HEK293 (cell line): ENCODE results near the gene TAS1R3.

ENCODE experiments used
- CTCF ChIA-PET: fragments of 350-600 bp; formaldehyde crosslinking; extraction: SDS; loops from one replicate; lab custom pipeline; 2021; ENCODE audit warnings: antibody characterized with exemption; lab: Yijun Ruan, JAX
- POLR2A ChIA-PET: fragments of 300-600 bp; formaldehyde crosslinking; extraction: SDS; loops from one replicate; lab custom pipeline; 2020; ENCODE audit warnings: antibody characterized with exemption, inconsistent platforms; lab: Yijun Ruan, JAX
- H3K27ac ChIP-seq: fragments of 200-500 bp; sonication (Bioruptor generic); 2 replicates; pipeline ENCODE4 v1.5.1; 2014; ENCODE audit warnings: low read depth, low read length, control low read depth, inconsistent platforms; ENCODE audit errors: extremely low read depth
- H3K36me3 ChIP-seq, 2 experiments: fragments of 200-500 bp in 1 of 2; sonication (Bioruptor generic) in 1 of 2; 1 replicate in 1 of 2; 2 replicates in 1 of 2; pipeline ENCODE4 v1.5.1; 2014 to 2017; ENCODE audit warnings: inconsistent platforms in 2 of 2, low read length in 2 of 2; ENCODE audit not compliant: control insufficient read depth in 2 of 2, insufficient read depth in 1 of 2
- H3K4me1 ChIP-seq: fragments of 200-500 bp; sonication (Bioruptor generic); 2 replicates; pipeline ENCODE4 v1.5.1; 2014; ENCODE audit warnings: mild to moderate bottlenecking, low read length, inconsistent platforms; ENCODE audit not compliant: control insufficient read depth, insufficient read depth
- H3K4me3 ChIP-seq: 2 replicates; pipeline ENCODE4 v1.5.1; 2011; ENCODE audit warnings: low read depth, mild to moderate bottlenecking, control low read depth, low read length, moderate library complexity
- H3K9me3 ChIP-seq: fragments of 200-500 bp; sonication (Bioruptor generic); 2 replicates; pipeline ENCODE4 v1.5.1; 2014; ENCODE audit warnings: low read depth, low read length, inconsistent platforms; ENCODE audit not compliant: control insufficient read depth, insufficient read depth
- BCL11B ChIP-seq: fragments of 450-650 bp; formaldehyde crosslinking; IDR thresholded peaks from 2 replicates; pipeline ENCODE4 v1.5.1; 2016; ENCODE audit warnings: low read depth, missing biosample characterization, missing genetic modification characterization
- KLF1 ChIP-seq: fragments of 450-650 bp; formaldehyde crosslinking; IDR thresholded peaks from 2 replicates; pipeline ENCODE4 v1.5.1; 2016; ENCODE audit warnings: missing biosample characterization, missing genetic modification characterization
- KLF8 ChIP-seq: fragments of 450-650 bp; formaldehyde crosslinking; IDR thresholded peaks from 2 replicates; pipeline ENCODE4 v1.5.1; 2016; ENCODE audit warnings: missing biosample characterization, missing genetic modification characterization
- SP2 ChIP-seq: fragments of 450-650 bp; formaldehyde crosslinking; IDR thresholded peaks from 2 replicates; pipeline ENCODE4 v1.5.1; 2016; ENCODE audit warnings: missing biosample characterization, missing genetic modification characterization
- ZEB2 ChIP-seq: fragments of 450-650 bp; formaldehyde crosslinking; IDR thresholded peaks from 2 replicates; pipeline ENCODE4 v1.5.1; 2016; ENCODE audit warnings: missing biosample characterization, missing genetic modification characterization
- ZFHX2 ChIP-seq: fragments of 450-650 bp; formaldehyde crosslinking; conservative IDR thresholded peaks from 2 replicates; pipeline ENCODE4 v1.5.1; 2016; ENCODE audit warnings: missing biosample characterization, missing genetic modification characterization
- ZNF121 ChIP-seq: fragments of 450-650 bp; formaldehyde crosslinking; IDR thresholded peaks from 2 replicates; pipeline ENCODE4 v1.5.1; 2016; ENCODE audit warnings: missing biosample characterization, missing genetic modification characterization
- ZNF600 ChIP-seq: fragments of 450-650 bp; formaldehyde crosslinking; IDR thresholded peaks from 2 replicates; pipeline ENCODE4 v1.5.1; 2016; ENCODE audit warnings: missing biosample characterization, missing genetic modification characterization
- ZNF677 ChIP-seq: fragments of 450-650 bp; IDR thresholded peaks from 2 replicates; pipeline ENCODE4 v1.5.0; 2018; ENCODE audit warnings: missing biosample characterization, mild to moderate bottlenecking, missing genetic modification characterization, moderate library complexity
- TF ChIP-seq, protein P1 (sequence below): fragments of 450-650 bp; formaldehyde crosslinking; IDR thresholded peaks from 2 replicates; pipeline ENCODE4 v1.5.1; 2016; ENCODE audit warnings: missing biosample characterization, missing genetic modification characterization
- TF ChIP-seq, protein P2 (sequence below): fragments of 450-650 bp; formaldehyde crosslinking; IDR thresholded peaks from 2 replicates; pipeline ENCODE4 v1.5.1; 2017; ENCODE audit warnings: missing biosample characterization, missing genetic modification characterization
- TF ChIP-seq, protein P3 (sequence below): fragments of 450-650 bp; formaldehyde crosslinking; optimal IDR thresholded peaks from 2 replicates; pipeline ENCODE3; 2016; ENCODE audit warnings: missing biosample characterization, mild to moderate bottlenecking, missing genetic modification characterization
- TF ChIP-seq, protein P4 (sequence below): fragments of 450-650 bp; formaldehyde crosslinking; IDR thresholded peaks from 2 replicates; pipeline ENCODE4 v1.5.1; 2016; ENCODE audit warnings: missing biosample characterization, missing genetic modification characterization

Gene TAS1R3

DNA sequence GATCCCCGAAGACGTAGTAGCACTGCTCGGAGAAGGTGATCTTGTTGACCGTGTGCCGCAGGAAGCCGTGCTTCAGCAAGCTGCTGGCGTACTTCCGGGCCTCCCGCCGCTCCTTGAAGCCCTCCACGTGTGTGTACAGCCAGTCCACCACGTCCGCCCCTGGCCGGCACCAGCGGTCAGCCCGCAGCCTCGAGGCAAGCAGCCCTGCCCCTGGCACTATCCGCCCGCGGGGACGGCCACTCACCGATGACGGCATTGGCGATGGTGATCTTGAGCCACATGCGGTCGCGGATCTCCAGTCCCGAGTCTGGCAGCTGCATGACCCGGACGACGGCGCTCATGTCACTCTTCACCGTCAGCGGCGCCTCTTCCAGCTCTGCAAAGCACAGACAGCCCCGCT lies 7.2 kb downstream of the TAS1R3 start:
- Histone ChIP-seq H3K4me1 (no peaks in the 10 kb centered on the region), H3K4me3 (no peak overlapping the region), H3K9me3 (no peaks in the 10 kb centered on the region), H3K27ac (no peak overlapping the region), H3K36me3 (peaks cover 0 to 86% of the 10 kb centered on the region in 2 experiments; a peak in 2 of 3 replicates)
- no peak for TF ChIP-seq ZFHX2
- TF ChIP-seq BCL11B, result 0 out of 2 replicates have a peak, but pooled peaks have one; percentile 30
- POLR2A ChIA-PET, result interaction anchor here (0.9 to 1.5 kb wide), 2 partner anchors 13 to 20 kb away, joined by 3 to 6 read pairs; no protein-coding TSS in a partner anchor
- CTCF ChIA-PET, result interaction anchor here (0.6 kb wide), 1 partner anchor 276 kb away, joined by 3 read pairs; no protein-coding TSS in a partner anchor

DNA sequence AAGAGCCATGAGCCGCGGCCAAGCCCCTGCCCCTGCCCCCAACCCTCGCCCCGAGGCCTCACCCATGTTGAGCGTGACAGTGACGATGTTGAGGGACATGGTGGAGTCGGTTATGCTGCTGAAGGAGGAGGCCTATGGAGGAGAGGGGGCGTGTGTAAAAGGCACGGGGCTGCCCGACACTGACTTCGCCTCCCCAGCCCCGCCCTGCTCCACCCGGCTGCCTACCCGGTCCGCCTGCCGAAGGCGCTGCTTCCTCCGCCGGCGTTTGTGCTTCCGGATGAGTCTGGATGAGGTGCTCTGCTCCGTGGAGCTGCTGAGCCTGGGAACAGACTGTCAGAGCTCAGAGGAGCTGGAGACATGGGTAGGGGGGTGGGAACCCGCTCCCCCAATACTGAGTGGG lies 9.1 kb downstream of the TAS1R3 start:
- Histone ChIP-seq H3K9me3 (no peaks in the 10 kb centered on the region), H3K4me1 (no peaks in the 10 kb centered on the region; the same call in 1 of the 2 replicates), H3K4me3 (no peak overlapping the region), H3K36me3 (peaks cover 0 to 79% of the 10 kb centered on the region in 2 experiments; a peak in 2 of 3 replicates), H3K27ac (no peak overlapping the region)
- TF ChIP-seq ZNF121 (no peak), SP2 (tag by site-specific recombination) (0 out of 2 replicates have a peak, but pooled peaks have one; percentile 12), KLF8 (tag by site-specific recombination) (0 out of 2 replicates have a peak, but pooled peaks have one; percentile 34), KLF1 (tag by site-specific recombination) (peak; percentile 75)
- TF ChIP-seq, protein P1, sequence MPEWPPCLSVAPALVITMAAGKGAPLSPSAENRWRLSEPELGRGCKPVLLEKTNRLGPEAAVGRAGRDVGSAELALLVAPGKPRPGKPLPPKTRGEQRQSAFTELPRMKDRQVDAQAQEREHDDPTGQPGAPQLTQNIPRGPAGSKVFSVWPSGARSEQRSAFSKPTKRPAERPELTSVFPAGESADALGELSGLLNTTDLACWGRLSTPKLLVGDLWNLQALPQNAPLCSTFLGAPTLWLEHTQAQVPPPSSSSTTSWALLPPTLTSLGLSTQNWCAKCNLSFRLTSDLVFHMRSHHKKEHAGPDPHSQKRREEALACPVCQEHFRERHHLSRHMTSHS, result no peak
- ChIA-PET CTCF (no interaction called here), POLR2A (no interaction called here)

DNA sequence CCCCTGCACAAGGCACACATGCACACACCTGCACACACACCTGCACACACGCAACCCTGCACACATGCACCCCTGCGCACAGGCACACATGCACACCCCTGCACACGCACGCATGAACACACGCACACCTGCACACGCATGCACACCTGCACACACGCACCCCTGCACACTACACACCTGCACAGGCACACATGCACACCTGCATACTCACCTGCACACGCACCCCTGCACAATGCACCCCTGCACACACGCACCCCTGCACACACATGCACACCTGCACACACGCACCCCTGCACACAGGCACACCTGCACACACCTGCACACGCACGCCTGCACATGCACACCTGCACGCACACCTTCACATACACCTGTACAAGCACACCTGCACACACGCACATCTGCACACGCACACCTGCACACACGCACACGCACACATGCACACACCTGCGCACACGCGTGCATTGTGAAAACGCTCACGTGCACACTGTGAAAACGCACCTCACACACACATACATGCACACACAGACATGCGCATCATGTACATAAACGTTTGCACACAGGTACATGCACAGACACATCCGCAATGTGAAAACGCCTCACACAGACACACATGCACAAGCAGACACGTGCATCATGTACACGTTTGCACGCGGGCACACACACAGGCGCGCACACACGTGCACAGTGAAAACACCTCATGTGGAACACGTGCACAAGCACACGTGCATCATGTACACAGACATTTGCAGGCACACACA lies 9.9 kb downstream of the TAS1R3 start:
- ChIA-PET POLR2A (no interaction called here), CTCF (no interaction called here)
- Histone ChIP-seq H3K4me3 (no peak overlapping the region), H3K4me1 (no peaks in the 10 kb centered on the region; the same call in 1 of the 2 replicates), H3K9me3 (no peaks in the 10 kb centered on the region), H3K27ac (no peak overlapping the region), H3K36me3 (peaks cover 0 to 73% of the 10 kb centered on the region in 2 experiments; a peak in 2 of 3 replicates)
- TF ChIP-seq, protein P2, sequence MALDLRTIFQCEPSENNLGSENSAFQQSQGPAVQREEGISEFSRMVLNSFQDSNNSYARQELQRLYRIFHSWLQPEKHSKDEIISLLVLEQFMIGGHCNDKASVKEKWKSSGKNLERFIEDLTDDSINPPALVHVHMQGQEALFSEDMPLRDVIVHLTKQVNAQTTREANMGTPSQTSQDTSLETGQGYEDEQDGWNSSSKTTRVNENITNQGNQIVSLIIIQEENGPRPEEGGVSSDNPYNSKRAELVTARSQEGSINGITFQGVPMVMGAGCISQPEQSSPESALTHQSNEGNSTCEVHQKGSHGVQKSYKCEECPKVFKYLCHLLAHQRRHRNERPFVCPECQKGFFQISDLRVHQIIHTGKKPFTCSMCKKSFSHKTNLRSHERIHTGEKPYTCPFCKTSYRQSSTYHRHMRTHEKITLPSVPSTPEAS (tag by site-specific recombination), result peak; percentile 77
- peak; percentile 99 for TF ChIP-seq ZEB2 (tag by site-specific recombination)
- TF ChIP-seq, protein P3, sequence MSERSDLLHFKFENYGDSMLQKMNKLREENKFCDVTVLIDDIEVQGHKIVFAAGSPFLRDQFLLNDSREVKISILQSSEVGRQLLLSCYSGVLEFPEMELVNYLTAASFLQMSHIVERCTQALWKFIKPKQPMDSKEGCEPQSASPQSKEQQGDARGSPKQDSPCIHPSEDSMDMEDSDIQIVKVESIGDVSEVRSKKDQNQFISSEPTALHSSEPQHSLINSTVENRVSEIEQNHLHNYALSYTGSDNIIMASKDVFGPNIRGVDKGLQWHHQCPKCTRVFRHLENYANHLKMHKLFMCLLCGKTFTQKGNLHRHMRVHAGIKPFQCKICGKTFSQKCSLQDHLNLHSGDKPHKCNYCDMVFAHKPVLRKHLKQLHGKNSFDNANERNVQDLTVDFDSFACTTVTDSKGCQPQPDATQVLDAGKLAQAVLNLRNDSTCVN, result peak; percentile 17
- no peak for TF ChIP-seq ZNF600 (tag by site-specific recombination)
- no peak for TF ChIP-seq ZNF677 (tag by site-specific recombination)
- TF ChIP-seq, protein P4, sequence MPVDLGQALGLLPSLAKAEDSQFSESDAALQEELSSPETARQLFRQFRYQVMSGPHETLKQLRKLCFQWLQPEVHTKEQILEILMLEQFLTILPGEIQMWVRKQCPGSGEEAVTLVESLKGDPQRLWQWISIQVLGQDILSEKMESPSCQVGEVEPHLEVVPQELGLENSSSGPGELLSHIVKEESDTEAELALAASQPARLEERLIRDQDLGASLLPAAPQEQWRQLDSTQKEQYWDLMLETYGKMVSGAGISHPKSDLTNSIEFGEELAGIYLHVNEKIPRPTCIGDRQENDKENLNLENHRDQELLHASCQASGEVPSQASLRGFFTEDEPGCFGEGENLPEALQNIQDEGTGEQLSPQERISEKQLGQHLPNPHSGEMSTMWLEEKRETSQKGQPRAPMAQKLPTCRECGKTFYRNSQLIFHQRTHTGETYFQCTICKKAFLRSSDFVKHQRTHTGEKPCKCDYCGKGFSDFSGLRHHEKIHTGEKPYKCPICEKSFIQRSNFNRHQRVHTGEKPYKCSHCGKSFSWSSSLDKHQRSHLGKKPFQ (tag by site-specific recombination), result peak; percentile 93
